CD4-positive, alpha-beta T cell treated with Interferon gamma for 1 hour (primary cell): Measurements from ENCODE around the gene EBP.
"Not testable (repeated sequence)": the region's sequence is repeated elsewhere in the genome, so short reads cannot be mapped to it uniquely, and the experiment has no call there.

Experiments
- DNase-seq: peaks from one replicate; pipeline ENCODE4 v3.0.0-alpha.2; 2020

The EBP gene

GRCh38 chrX:48496660-48497059 lies 24.9 kb upstream of the EBP start:
- no peak for DNase-seq

GRCh38 chrX:48497871-48498270 lies 23.7 kb upstream of the EBP start:
- DNase-seq = no peak

- no peak for DNase-seq
Measured at GRCh38 chrX:48498374-48498809, 23.2 kb upstream of the EBP start.

GRCh38 chrX:48504261-48504660 lies 17.3 kb upstream of the EBP start:
- DNase-seq = no peak

- DNase-seq = no peak
Measured at GRCh38 chrX:48505481-48505880, 16.1 kb upstream of the EBP start.

GRCh38 chrX:48507246-48507645 lies 14.4 kb upstream of the EBP start:
- no peak for DNase-seq

GRCh38 chrX:48508400-48509244 lies 13.0 kb upstream of the EBP start, which contains the start of gene PORCN:
TSS of gene PORCN (plus strand) at chrX:48508992. CDS start at chrX:48509821, 829 bp downstream.
- DNase-seq = peak; percentile 79

GRCh38 chrX:48509245-48509590 lies 12.4 kb upstream of the EBP start:
- DNase-seq = no peak

GRCh38 chrX:48509619-48510018 lies 12.0 kb upstream of the EBP start:
- no peak for DNase-seq

- DNase-seq = no peak
Measured at GRCh38 chrX:48511560-48511959, 10.0 kb upstream of the EBP start.

- DNase-seq = no peak
Measured at GRCh38 chrX:48512371-48512935, 9.2 kb upstream of the EBP start.

- DNase-seq = no peak
Measured at GRCh38 chrX:48513670-48514069, 7.9 kb upstream of the EBP start.

- no peak for DNase-seq
Measured at GRCh38 chrX:48514126-48514806, 7.3 kb upstream of the EBP start.

- no peak for DNase-seq
Measured at GRCh38 chrX:48514868-48515460, 6.6 kb upstream of the EBP start.

- DNase-seq = no peak
Measured at GRCh38 chrX:48515842-48516241, 5.8 kb upstream of the EBP start.

- DNase-seq = no peak
Measured at GRCh38 chrX:48516285-48516684, 5.3 kb upstream of the EBP start.

- DNase-seq = no peak
Measured at GRCh38 chrX:48516987-48517386, 4.6 kb upstream of the EBP start.

GRCh38 chrX:48519481-48519880 lies 2.1 kb upstream of the EBP start:
- not testable (repeated sequence) for DNase-seq

GRCh38 chrX:48520455-48520854 lies 1.2 kb upstream of the EBP start:
- peak; percentile 15 for DNase-seq

- no peak for DNase-seq
Measured at GRCh38 chrX:48520976-48521352, 644 bp upstream of the EBP start.

GRCh38 chrX:48522291-48522690 lies 683 bp downstream of the EBP start:
- DNase-seq = no peak

GRCh38 chrX:48523682-48524081 lies 2.1 kb downstream of the EBP start:
- no peak for DNase-seq

- DNase-seq = not testable (repeated sequence)
Measured at GRCh38 chrX:48525853-48526252, 4.2 kb downstream of the EBP start.

GRCh38 chrX:48530736-48531135 lies 9.1 kb downstream of the EBP start:
- no peak for DNase-seq
